HCT116 (cell line): Measurements from ENCODE around the gene FAM83G. TPM values are rescaled to one million over a fixed set of nuclear protein-coding genes. Genes with fewer than 3 reads are reported as not detected.

ENCODE experiments used
- ATAC-seq: fragments of 200-7000 bp; cut with Tn5 transposase; 2 replicates; pipeline ENCODE4 v1.9.1; 2020; ENCODE audit warnings: mild to moderate bottlenecking, moderate library complexity
- BruUV-seq: library from RNA; stranded (reverse); fragments of 400-500 nt; replicated peaks from 2 replicates; lab custom pipeline; 2021; lab: Mats Ljungman, UMichigan
- CTCF ChIA-PET: fragments of 300-600 bp; sonication (Branson Sonifier 250); formaldehyde crosslinking; loops from one replicate; lab custom pipeline; 2021; ENCODE audit warnings: antibody characterized with exemption; lab: Charles Lee
- POLR2A ChIA-PET: fragments of 300-600, 350-600 bp; sonication (Branson Sonifier 250); formaldehyde crosslinking; loops from one replicate; lab custom pipeline; 2021; ENCODE audit warnings: antibody characterized with exemption; lab: Charles Lee
- RAD21 ChIA-PET, 2 experiments: fragments of 300-600 bp; sonication (Branson Sonifier 250); formaldehyde crosslinking; loops; one replicate each; lab custom pipeline; 2023; ENCODE audit warnings: low total read pairs in 2 of 2; ENCODE audit not compliant: uncharacterized antibody in 2 of 2, unreplicated experiment in 2 of 2, low non-redundant PET in 1 of 2; lab: Charles Lee
- DNase-seq: peaks from one replicate; pipeline ENCODE4 v3.0.0-alpha.2; 2010; ENCODE audit warnings: low read depth, low spot score
- H2AFZ ChIP-seq: fragments of 200-600 bp; shearing (Covaris generic), sonication (generic); 2 replicates; pipeline ENCODE4 v1.6.1; 2017; ENCODE audit warnings: low read depth, mixed run types, mixed read lengths, antibody characterized with exemption, low read length; ENCODE audit not compliant: poor library complexity, severe bottlenecking
- H3K27ac ChIP-seq: 2 replicates; pipeline ENCODE4 v1.5.1; 2012; ENCODE audit warnings: low read depth, low read length
- H3K27me3 ChIP-seq: fragments of 200-600 bp; sonication (generic); 2 replicates; pipeline ENCODE4 v1.6.1; 2016; ENCODE audit warnings: mixed run types, low read length, mixed read lengths; ENCODE audit not compliant: insufficient read depth
- H3K36me3 ChIP-seq, 2 experiments: fragments of 200-500 bp in 1 of 2; fragments of 200-600 bp in 1 of 2; sonication (Bioruptor generic) in 1 of 2; sonication (generic) in 1 of 2; 2 replicates each; pipeline versions ENCODE4 v1.5.1 to v1.6.1; 2014 to 2016; ENCODE audit warnings: low read length in 2 of 2, inconsistent platforms in 1 of 2, mixed read lengths in 1 of 2, mixed run types in 1 of 2; ENCODE audit not compliant: insufficient read depth in 2 of 2, control insufficient read depth in 1 of 2
- H3K4me1 ChIP-seq, 2 experiments: fragments of 200-600 bp in 1 of 2; sonication (generic) in 1 of 2; 2 replicates each; pipeline versions ENCODE4 v1.5.1 to v1.6.1; 2012 to 2017; ENCODE audit warnings: low read length in 2 of 2, inconsistent platforms in 1 of 2, mild to moderate bottlenecking in 1 of 2, mixed read lengths in 1 of 2, mixed run types in 1 of 2, moderate library complexity in 1 of 2; ENCODE audit not compliant: insufficient read depth in 2 of 2, control insufficient read depth in 1 of 2
- H3K4me2 ChIP-seq: fragments of 200-600 bp; sonication (generic); 2 replicates; pipeline ENCODE4 v1.6.1; 2017; ENCODE audit warnings: mixed run types, low read length, mixed read lengths
- H3K4me3 ChIP-seq, 2 experiments: fragments of 200-600 bp in 1 of 2; sonication (generic) in 1 of 2; replicated peaks in 1 of 2; 2 replicates each; pipeline ENCODE4 v1.5.1; 2011 to 2016; ENCODE audit warnings: low read length in 2 of 2, control low read depth in 1 of 2, low read depth in 1 of 2, mild to moderate bottlenecking in 1 of 2, mixed read lengths in 1 of 2, mixed run types in 1 of 2
- H3K79me2 ChIP-seq: fragments of 200-600 bp; sonication (generic); 2 replicates; pipeline ENCODE4 v1.6.1; 2017; ENCODE audit warnings: mild to moderate bottlenecking, mixed run types, low read length, moderate library complexity, mixed read lengths; ENCODE audit not compliant: insufficient read depth
- H3K9ac ChIP-seq: fragments of 200-600 bp; sonication (generic); 2 replicates; pipeline ENCODE4 v1.6.1; 2016; ENCODE audit warnings: low read length, mixed read lengths
- H3K9me2 ChIP-seq: fragments of 200-600 bp; sonication (generic), shearing (Covaris generic); 2 replicates; pipeline ENCODE4 v1.6.1; 2017; ENCODE audit warnings: mixed run types, mild to moderate bottlenecking, moderate library complexity; ENCODE audit not compliant: insufficient read depth
- H3K9me3 ChIP-seq, 2 experiments: fragments of 200-500 bp in 1 of 2; fragments of 200-600 bp in 1 of 2; sonication (Bioruptor generic) in 1 of 2; sonication (generic) in 1 of 2; 2 replicates each; pipeline ENCODE4 v1.6.1; 2014 to 2017; ENCODE audit warnings: low read length in 2 of 2, mixed read lengths in 2 of 2, inconsistent platforms in 1 of 2, low read depth in 1 of 2, mild to moderate bottlenecking in 1 of 2, mixed run types in 1 of 2, moderate library complexity in 1 of 2; ENCODE audit not compliant: control insufficient read depth in 1 of 2, insufficient read depth in 1 of 2
- H4K20me1 ChIP-seq: fragments of 200-600 bp; sonication (generic), shearing (Covaris generic); 2 replicates; pipeline ENCODE4 v1.6.1; 2017; ENCODE audit warnings: mixed run types, mild to moderate bottlenecking, moderate library complexity; ENCODE audit not compliant: insufficient read depth
- ATF3 ChIP-seq: IDR thresholded peaks from 2 replicates; pipeline ENCODE4 v1.6.1; 2012
- CBX3 ChIP-seq: IDR thresholded peaks from 2 replicates; pipeline ENCODE4 v1.6.1; 2012; ENCODE audit warnings: low read depth
- CEBPB ChIP-seq: IDR thresholded peaks from 2 replicates; pipeline ENCODE4 v1.6.1; 2012; ENCODE audit warnings: low read depth
- CTCF ChIP-seq, 3 experiments: fragments of 200-600 bp in 1 of 3; sonication (generic) in 1 of 3; IDR thresholded peaks in 2 of 3; conservative IDR thresholded peaks in 1 of 3; 2 replicates each; pipeline ENCODE4 v1.5.1; 2012 to 2017; ENCODE audit warnings: low read depth in 2 of 3, low read length in 2 of 3, antibody characterized with exemption in 1 of 3, borderline replicate concordance in 1 of 3, control low read depth in 1 of 3, mild to moderate bottlenecking in 1 of 3, mixed read lengths in 1 of 3, mixed run types in 1 of 3, moderate library complexity in 1 of 3; ENCODE audit not compliant: insufficient read depth in 1 of 3
- ELF1 ChIP-seq: IDR thresholded peaks from 2 replicates; pipeline ENCODE4 v1.6.1; 2012; ENCODE audit warnings: low read depth, borderline replicate concordance
- EZH2 ChIP-seq: fragments of 200-600 bp; sonication (generic); IDR thresholded peaks from 2 replicates; pipeline ENCODE4 v1.6.1; 2017; ENCODE audit warnings: antibody characterized with exemption, mixed run types
- EZH2phosphoT487 ChIP-seq: fragments of 200-600 bp; IDR thresholded peaks from 2 replicates; pipeline ENCODE4 v1.6.1; 2018; ENCODE audit warnings: antibody characterized with exemption, borderline replicate concordance
- FOSL1 ChIP-seq: IDR thresholded peaks from 2 replicates; pipeline ENCODE4 v1.6.1; 2012; ENCODE audit warnings: low read depth
- JUND ChIP-seq: IDR thresholded peaks from 2 replicates; pipeline ENCODE4 v1.6.1; 2012
- POLR2A ChIP-seq: IDR thresholded peaks from 2 replicates; pipeline ENCODE4 v1.7.0; 2011; ENCODE audit warnings: borderline replicate concordance; ENCODE audit not compliant: insufficient read depth, insufficient read length; ENCODE audit errors: extremely low read depth
- POLR2AphosphoS5 ChIP-seq: IDR thresholded peaks from 2 replicates; pipeline ENCODE4 v1.6.1; 2011; ENCODE audit warnings: mild to moderate bottlenecking, low read depth, low read length, moderate library complexity
- RAD21 ChIP-seq: IDR thresholded peaks from 2 replicates; pipeline ENCODE4 v1.6.1; 2012; ENCODE audit warnings: low read depth, mild to moderate bottlenecking
- REST ChIP-seq: IDR thresholded peaks from 2 replicates; pipeline ENCODE4 v1.6.1; 2012; ENCODE audit warnings: low read depth
- SIN3A ChIP-seq: IDR thresholded peaks from 2 replicates; pipeline ENCODE4 v1.6.1; 2012; ENCODE audit warnings: low read depth
- SP1 ChIP-seq: IDR thresholded peaks from 2 replicates; pipeline ENCODE4 v1.6.1; 2012; ENCODE audit warnings: low read depth
- SRF ChIP-seq: IDR thresholded peaks from 2 replicates; pipeline ENCODE4 v1.6.1; 2012; ENCODE audit warnings: low read depth
- TCF7L2 ChIP-seq: IDR thresholded peaks from 2 replicates; pipeline ENCODE4 v1.7.0; 2011; ENCODE audit warnings: borderline replicate concordance, inconsistent platforms; ENCODE audit not compliant: insufficient read depth, insufficient read length; ENCODE audit errors: extremely low read depth
- YY1 ChIP-seq: IDR thresholded peaks from 2 replicates; pipeline ENCODE4 v1.6.1; 2011; ENCODE audit warnings: low read length, low read depth, moderate library complexity, mild to moderate bottlenecking; ENCODE audit not compliant: insufficient replicate concordance; ENCODE audit errors: extremely low read depth
- ZFX ChIP-seq: fragments of 450-650 bp; IDR thresholded peaks from 2 replicates; pipeline ENCODE4 v1.6.1; 2017
- intact Hi-C: fragments of 100-400 bp; cut with micrococcal nuclease; formaldehyde crosslinking; loops from 2 replicates; pipeline ENCODE4 v1.10.0; 2022
- total RNA-seq: library from RNA; stranded (reverse); gene quantifications from one replicate; pipeline ENCODE4 v1.2.1, GENCODE V29; 2021; ENCODE audit not compliant: unreplicated experiment

The FAM83G gene
- total RNA-seq, 1 experiment from 2014 or later, result 33.9 TPM

GRCh38 chr17:19015428-19015827 lies 10.9 kb upstream of the FAM83G start:
- BruUV-seq, result no TSS peak
- Histone ChIP-seq H3K9me2 (no peaks in the 10 kb centered on the region), H3K9me3 (no peaks in the 10 kb centered on the region), H3K27me3 (no peaks in the 10 kb centered on the region), H3K4me1 (peaks cover 4 to 19% of the 10 kb centered on the region in 2 experiments; a peak in 3 of 4 replicates), H3K36me3 (no peaks in the 10 kb centered on the region), H2AFZ (no peak overlapping the region), H3K27ac (no peak overlapping the region), H3K9ac (no peak overlapping the region), H4K20me1 (no peaks in the 10 kb centered on the region)
- ATAC-seq (no peak), DNase-seq (no peak)
- RAD21 ChIA-PET, result no interaction called here
- intact Hi-C loops, result no loop called here
- POLR2A ChIA-PET, result no interaction called here
- CTCF ChIA-PET, result no interaction called here
- TF ChIP-seq FOSL1 (no peak), SIN3A (no peak), CEBPB (no peak), REST (no peak), RAD21 (no peak), CTCF (IDR thresholded peaks at IDR 0.05 in 2 of 3, conservative IDR thresholded peaks at IDR 0.05 in 1 of 3; ENCODE audit: borderline replicate concordance in 1 of 3, insufficient read depth in 1 of 3, low read depth in 2 of 3, low read length in 2 of 3) (no peak), SRF (no peak), EZH2phosphoT487 (no peak), TCF7L2 (no peak), ATF3 (no peak), POLR2AphosphoS5 (no peak), ELF1 (no peak), YY1 (no peak), EZH2 (no peak), JUND (no peak), POLR2A (no peak), CBX3 (no peak), ZFX (no peak), SP1 (no peak)
- TF ChIP-seq, all 23 proteins: peak for 0
- H3K4me3 ChIP-seq, result no peak overlapping the region
- no peak overlapping the region for H3K4me2 ChIP-seq
- no peaks in the 10 kb centered on the region for H3K79me2 ChIP-seq
